ENCODE results near the gene ZNF189.

The ZNF189 gene

GRCh38 chr9:101398068-101398929 is at the start of gene ZNF189, which contains the start of gene MRPL50:
ZNF189 (plus strand) TSS chr9:101398851; CDS start chr9:101399157, 306 bp downstream.
MRPL50 (minus strand) TSS chr9:101398618; CDS start chr9:101398592, 26 bp downstream.
- peak; percentile 99 for DNase-seq

DNA sequence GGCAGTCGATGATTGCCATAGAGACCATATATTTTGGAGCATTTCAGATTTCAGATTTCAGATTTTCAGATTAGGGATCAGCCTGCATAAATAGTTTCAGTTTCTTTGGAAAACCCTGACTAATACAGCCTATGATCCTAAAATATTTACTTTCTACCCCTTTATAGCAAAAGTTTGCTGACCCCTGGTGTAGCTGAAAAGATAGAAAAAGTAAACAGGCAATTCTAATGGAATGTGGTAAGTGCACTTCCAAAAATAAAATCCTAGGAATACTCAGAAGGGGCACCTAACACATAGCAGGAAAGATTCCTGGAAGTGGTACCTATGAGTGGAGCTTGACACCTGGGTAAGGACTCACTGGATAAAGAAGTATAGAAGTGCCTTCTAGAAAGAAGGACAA is 48.4 kb upstream of the ZNF189 start:
- no peak for DNase-seq

DNA sequence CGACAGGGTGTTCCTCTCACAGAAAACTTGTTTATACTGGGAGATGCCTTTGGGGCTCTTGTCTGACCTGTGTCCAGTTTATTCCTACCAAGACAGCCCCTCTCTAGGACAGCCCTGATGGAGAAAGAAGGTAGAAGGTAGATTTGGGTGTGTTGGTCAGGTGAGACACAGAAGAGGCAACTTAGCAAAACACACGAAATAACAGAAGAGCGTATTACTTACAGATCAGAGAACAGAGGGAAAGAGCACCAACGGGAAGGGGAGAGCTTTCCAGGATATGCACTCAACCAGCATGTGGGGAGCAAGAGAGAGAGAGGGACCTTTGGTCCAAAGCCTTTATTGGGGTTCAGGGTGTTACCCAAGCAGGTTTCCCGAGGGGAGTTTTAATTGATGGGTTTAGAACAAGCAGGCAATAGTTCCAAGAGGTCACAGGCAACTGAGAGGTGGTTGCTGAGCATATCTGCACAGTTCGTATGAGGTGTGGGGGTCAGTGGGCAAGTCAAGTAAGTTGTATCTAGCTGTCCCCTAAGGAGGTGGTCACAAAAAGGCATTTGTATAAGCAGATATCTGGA is 45.7 kb upstream of the ZNF189 start:
- DNase-seq = no peak

DNA sequence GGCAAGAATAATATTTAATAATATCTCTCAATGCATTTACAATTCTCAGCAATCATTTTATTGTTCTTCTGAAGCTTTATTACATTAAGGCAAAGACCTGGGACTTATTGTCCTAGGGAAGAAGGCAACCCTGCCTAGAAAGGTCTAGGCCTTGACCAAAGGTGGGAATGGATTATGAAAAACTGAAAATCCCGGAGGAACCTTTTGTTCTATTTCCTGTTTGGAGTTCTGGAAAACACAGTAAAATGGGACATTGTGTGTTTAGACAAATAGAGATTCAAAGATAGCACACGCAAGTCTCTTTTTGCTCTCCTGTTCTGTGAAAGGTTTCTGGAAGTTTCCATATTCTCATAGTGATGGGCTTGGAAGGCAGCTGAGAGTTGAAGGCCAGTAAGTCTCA is 45.0 kb upstream of the ZNF189 start:
- DNase-seq = no peak

DNA sequence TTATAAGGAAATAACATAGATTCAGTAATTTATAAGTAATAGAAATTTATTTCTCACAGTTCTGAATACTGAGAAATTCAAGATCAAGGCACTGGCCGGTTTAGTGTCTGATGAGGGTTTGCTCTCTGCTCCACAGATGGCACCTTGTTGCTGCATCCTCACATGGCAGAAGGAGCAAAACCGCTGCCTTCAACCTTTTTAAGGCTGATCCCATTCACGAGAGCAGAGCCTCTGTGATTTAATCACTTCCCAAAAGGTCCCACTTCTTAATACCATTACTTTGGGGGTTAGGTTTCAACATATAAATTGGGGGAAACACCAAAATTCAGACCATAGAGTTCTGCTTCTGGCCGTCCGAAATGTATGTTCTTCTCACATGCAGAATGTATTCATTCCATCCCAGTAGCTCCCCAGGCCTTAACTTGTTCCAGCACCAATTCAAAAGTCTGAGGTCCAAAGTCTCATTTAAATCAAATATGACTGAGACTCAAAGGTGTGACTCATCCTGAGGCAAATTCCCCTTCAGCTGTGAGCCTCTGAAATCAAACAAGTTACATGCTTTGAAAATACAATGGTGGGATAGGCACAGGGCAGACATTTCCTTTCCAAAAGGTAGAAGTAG is 44.4 kb upstream of the ZNF189 start:
- no peak for DNase-seq

DNA sequence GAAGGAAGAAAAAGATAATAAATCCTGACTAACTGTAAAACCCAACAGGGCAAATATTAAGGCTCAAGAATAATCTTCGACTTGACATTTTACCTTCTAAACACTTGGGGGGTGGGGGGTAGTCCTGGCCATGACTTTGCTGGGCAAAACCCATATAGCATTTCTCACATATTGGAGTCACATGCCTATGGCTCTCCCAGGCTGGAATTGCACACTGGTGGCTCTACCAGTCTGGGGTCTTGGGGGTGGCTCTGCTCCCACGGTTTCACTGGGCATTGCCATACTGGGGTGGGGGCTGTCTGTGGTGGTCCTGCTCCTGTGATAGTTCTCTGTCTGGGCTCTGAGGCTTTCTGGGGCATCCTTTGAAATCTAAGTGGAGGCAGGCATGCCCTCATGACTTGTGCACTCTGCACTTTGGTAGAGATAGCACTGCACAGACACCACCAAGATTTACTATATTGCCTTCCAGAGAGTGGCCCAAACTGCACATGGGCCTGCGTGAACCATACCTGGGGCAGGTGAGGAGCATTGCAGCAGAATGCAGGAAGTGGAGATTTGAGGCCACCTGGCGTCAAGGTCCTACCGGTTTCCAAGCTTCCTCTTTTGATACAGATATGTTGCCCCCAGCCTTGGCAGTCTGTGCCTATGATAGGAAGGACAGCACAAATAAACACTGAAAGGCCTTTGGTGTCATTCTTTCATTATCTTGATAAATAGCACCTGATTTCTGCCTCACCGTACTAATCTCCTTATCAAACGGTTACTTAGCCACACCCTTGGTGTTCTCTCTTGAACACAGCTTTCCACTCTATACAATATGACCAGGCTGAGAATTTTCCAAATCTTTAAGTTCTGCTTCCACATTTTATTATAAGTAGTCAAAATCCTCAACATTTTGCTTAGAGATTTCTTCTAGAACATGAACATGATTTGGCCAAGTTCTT is 43.6 kb upstream of the ZNF189 start:
- no peak for DNase-seq

DNA sequence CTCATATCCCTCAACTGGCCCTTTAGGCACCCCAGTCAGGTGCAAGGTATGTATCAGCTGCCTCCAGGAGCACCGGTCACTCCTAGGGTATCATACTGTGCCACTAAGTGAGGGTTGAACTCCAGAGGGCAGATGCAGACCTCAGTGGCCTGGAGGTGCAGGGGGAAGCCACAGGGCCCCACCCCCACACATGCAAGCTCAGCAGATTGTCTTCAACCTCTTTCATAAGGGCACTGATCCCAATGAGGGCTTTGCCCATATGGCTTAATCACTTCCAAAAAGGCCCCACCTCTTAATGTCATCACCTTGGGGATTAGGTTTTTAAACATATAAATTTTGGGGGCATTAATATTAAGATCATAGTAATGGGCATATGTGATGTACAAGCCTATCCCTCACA is 42.0 kb upstream of the ZNF189 start:
- DNase-seq = no peak

DNA sequence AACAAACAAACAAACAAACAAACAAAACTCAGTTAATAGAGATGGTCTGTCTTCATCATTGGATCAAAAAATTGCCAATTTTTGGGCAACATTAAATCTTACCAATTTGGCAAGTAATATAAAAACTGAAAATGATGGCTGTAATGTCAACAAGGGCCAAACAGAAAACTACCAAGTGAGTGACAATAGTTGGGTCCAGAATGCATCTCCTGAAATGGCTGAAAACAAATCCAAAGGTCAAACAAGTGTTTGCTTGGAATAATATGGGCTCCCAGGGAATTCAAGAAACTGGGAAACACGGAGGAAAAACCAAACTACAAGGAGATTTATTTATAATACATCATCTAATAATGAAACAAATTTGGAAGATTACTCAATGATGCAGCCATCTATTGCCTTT is 39.0 kb upstream of the ZNF189 start:
- DNase-seq = no peak

DNA sequence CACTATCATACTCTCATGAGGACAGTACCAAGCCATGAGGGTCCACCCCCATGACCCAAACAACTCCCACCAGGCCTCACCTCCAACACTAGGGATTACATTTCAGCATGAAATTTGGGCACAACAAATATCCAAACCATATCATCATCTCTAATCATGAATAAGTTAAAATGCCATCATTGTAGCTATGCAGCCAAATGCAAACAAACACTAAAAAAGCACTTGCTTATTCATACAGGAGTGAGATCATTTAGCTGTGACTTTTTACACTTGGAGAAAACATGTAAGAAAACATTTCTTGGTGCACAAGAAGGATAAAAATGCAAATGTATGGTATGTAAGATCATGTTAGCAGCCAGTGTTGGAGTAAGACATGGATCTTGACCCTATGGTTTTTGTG is 38.0 kb upstream of the ZNF189 start:
- DNase-seq = no peak

GRCh38 chr9:101362450-101362849 is 36.2 kb upstream of the ZNF189 start:
- DNase-seq = no peak

- DNase-seq = no peak
These were observed 33.5 kb upstream of the ZNF189 start for GRCh38 chr9:101365181-101365580.

DNA sequence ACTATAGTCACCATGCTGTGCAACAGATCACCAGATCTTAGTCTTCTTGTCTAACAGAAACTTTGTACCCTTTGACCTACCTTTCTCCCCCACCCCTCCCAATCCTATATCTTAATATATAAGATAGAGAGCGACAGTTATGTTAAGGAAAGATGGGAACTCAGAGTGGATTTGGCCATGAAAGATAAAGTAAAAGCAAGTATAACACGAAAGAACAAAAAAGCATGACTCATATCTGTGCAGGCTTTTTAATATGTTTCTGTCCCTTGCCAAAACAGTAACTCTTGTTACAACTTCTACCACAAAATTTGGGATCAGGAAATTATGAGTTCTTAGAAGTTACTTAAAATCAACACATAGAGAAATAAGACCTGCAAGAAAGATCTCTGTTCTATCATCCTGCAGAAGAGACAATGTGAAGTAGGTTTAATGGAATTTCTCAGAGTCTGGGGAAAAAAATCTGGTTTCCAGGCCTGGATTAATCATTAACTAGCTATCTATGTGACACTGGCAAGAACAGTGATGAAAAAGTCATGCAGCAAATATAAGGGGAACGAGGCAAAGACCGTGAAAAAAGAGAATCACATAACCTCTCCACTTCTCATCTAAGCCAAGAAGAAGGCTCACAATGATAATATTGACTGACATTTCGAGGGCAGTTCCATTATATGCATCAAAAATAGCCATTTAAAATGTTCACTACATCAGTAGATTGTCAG is 32.5 kb upstream of the ZNF189 start:
- DNase-seq = no peak

- no peak for DNase-seq
These were observed 31.3 kb upstream of the ZNF189 start for GRCh38 chr9:101367323-101367722.

DNA sequence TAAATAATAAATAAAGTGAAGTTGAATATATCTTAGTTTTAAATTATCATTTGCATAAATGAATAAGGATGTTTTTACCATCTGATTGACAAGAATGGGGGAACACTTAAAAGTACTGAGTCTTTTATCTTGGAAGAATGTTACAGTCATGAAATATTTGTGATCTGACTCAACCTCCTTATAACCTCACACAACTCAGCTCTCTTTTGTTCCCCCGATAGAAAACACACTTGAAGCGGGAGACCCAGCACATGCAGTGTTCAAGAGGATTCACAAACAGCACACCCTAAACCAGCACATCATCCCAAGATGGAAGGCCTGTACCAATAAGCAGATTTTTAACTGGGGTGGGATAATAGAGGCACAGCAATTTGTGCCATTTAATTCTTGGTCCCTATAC is 29.4 kb upstream of the ZNF189 start:
- DNase-seq = no peak

DNA sequence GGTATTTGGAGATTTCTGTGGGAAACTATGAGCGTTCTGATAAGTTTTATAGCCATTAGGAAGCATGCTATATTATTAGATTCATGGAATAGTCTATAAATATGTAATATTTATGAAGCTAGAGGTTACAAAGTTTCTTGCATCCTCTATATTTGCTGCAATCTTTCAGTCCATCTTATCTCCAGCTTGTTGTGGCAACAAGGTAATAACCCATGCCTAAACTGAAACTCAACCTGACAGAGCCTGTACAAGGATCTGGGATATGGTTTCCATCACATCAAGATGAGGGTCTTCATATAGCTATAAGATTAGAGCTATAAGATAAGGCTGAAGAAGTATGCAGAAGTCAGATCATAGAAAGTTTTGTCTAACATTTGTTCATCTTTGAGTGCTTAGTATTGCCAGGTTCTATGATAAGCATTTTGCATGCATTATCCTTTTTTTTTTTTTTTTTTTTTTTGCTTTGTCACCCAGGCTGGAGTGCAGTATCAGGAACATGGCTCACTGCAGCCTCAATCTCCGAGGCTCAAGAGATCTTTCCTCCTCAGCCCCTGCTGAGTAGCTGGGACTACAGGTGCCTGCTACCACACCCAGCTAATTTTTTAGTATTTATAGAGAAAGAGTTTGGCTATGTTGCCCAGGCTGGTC is 28.6 kb upstream of the ZNF189 start:
- DNase-seq = no peak

DNA sequence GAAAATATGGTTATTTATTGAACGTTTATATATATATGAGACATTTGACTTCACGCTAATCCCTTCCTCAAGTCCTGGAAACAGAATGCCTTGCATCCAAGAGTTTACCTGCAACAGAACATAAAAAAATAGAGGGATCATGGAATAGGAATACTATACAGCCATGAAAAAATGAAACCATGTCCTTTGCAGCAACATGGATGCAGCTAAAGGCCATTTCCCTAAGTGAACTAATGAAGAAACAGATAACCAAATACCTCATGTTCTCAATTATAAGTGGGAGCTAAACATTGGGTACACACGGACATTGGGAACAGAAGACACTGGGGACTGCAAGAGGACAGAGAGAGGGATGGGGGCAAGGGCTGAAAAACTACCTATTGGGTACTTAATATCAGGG is 26.8 kb upstream of the ZNF189 start:
- no peak for DNase-seq

GRCh38 chr9:101372327-101373118 is 26.1 kb upstream of the ZNF189 start:
- no peak for DNase-seq

- no peak for DNase-seq
These were observed 23.1 kb upstream of the ZNF189 start for GRCh38 chr9:101375546-101375945.

GRCh38 chr9:101376111-101376848 is 22.4 kb upstream of the ZNF189 start:
- no peak for DNase-seq

GRCh38 chr9:101380295-101380694 is 18.4 kb upstream of the ZNF189 start:
- DNase-seq = no peak

All from Kasumi-1 (cell line).